ENCODE data around the gene EIF4EBP2.

Gene EIF4EBP2

GRCh38 chr10:70433581-70434280 is 29.8 kb downstream of the EIF4EBP2 start:
- no peak for DNase-seq

DNA sequence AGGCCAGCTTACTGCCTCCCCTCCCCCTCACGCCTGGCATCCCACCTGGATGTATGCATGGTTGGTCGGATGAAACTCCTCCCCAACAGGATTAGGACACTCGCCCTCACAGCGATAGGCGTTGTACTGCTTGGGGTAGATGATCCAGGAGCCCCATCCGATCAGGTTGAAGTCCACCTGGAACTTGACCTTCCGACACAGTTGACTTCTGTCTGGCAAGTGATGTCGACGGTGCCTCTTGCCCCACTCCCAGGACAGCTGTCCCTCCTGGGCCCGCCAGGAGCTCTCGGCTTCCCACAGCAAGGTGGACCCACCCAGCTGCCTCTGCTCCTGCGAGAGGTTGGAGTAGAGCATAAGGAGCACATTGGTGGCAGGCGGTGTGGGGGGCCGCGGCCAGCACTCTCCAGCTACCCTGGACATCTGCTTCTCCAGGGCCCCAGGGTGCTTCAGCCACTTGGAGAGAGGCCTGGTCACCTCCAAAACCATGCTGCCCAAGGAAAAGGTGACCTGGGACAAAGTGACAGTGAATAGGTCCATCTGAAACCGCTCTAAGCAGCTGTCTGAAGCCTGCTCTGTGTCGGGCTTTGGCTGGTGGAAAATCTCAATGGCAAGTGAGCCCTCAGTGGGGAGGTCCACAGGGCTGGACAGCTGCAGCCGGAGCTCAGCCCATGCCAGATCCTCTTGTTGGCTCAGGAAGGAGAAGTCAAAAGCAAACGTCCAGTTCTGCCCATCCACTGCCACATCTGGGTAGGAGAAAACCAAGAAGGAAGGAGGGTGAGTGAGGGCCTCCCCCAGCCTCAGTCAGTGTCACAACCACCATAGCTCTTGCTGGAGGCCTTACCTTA is 31.5 kb downstream of the EIF4EBP2 start:
- no peak for DNase-seq

- DNase-seq, result no peak
These were observed 33.8 kb downstream of the EIF4EBP2 start for GRCh38 chr10:70437721-70438120.

DNA sequence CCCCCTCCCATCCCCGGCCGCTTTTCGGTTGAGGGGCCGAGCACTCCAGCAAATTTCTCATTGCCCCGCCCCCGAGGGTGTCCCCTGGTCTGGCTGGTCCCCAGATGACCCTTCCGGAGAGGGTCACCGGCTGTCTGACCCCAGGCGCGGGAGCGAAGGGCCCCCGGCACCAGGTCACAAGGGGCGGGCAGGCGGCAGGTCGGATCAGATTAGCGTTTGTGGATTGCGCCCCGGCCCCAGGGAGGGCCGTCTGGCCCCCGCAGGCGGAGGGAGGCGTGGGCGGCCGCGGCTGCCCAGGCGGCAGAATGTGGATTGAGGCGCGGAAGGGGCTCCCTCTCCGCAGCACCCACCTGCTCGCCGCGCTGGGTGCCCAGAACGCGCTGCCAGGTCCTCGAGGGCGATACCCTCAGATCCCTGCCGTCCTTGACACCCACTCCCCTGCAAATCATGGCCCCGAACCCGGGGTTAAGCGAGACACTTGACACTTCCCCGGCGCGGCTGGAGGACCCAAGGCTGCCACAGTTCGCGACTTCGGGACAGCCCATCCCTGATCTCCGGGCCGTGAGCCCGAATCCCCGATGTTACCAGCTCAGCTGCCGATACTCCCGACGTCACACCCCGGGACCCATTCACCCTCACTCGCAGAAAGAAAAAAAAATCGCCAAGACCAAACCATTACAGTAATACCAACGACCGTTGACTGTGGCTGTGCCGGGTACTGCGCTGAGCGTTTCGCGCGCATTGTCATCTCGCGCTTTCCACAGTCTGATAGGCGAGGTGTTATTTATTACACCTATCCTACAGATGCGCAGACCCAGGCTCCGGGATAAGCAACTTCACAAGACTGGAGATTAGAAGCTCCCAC is 36.6 kb downstream of the EIF4EBP2 start:
- DNase-seq, result no peak

GRCh38 chr10:70441161-70441894 is 37.4 kb downstream of the EIF4EBP2 start, which contains the start of gene NODAL:
Gene NODAL, minus strand, starts transcription at chr10:70441681. Its CDS starts 14 bp downstream, at chr10:70441667.
- DNase-seq, result no peak

DNA sequence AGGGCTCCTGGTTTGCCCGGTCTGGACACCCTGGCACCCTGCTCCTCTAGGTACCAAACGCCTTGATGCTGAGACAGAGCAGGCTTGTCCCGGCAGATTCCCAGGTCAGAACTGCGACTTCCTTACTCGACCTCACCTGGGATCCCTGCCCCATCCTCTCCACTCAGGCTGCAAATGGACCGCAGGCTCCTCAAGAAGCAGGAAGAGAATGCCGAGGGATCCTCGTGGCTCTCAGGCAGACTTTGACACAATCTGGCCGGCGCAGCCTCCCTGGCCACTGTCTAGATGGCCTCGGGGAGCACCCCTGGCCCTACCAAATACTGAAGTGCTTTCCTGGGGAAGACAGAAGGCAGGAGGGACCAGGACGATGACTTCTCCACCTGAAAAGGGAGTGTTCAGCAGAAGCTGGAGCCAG is 38.0 kb downstream of the EIF4EBP2 start:
- no peak for DNase-seq

- DNase-seq, result no peak
These were observed 38.5 kb downstream of the EIF4EBP2 start for GRCh38 chr10:70442332-70442988.

GRCh38 chr10:70444744-70445143 is 40.8 kb downstream of the EIF4EBP2 start:
- no peak for DNase-seq

- no peak for DNase-seq
These were observed 42.0 kb downstream of the EIF4EBP2 start for GRCh38 chr10:70445718-70446657.

DNA sequence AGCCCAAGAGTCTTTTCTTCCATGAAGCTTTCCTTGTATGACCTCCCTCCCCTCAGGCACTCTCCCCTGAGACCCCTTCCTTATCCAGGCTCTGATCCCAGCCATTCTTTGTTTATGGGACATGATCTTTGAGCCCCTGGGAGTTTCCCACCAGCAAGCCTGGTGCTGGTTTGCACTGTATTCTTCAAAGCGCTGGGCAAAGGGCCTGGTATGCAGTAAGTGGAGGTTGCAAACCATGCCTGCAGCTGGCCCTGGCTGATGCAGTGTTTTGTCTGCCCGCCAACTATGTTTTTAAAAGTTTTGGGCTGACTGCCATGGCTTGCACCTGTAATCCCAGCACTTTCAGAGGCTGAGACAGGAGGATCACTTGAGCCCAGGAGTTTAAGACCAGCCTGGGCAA is 44.3 kb downstream of the EIF4EBP2 start:
- no peak for DNase-seq

- DNase-seq, result no peak
These were observed 51.3 kb downstream of the EIF4EBP2 start for GRCh38 chr10:70455213-70455630.

DNA sequence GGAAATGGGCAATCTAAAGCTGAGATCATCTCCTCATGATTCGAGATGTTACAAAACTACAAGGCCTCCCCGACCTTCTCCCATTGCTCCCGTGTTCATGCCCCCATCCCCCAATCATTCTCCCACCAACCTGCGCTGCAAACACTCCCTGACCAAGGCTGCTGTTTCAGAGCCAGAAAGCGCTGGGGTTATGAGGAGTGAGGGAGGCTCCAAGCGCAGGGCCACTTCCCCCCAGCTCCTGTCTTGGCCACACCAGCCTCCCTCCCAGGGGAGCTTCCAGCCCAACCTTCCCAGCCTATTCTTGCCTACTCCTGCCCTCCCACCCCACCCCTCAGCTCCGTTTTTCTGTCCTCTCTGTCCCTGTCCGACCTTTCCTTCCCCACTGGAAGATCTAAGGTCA is 52.2 kb downstream of the EIF4EBP2 start:
- DNase-seq, result no peak

DNA sequence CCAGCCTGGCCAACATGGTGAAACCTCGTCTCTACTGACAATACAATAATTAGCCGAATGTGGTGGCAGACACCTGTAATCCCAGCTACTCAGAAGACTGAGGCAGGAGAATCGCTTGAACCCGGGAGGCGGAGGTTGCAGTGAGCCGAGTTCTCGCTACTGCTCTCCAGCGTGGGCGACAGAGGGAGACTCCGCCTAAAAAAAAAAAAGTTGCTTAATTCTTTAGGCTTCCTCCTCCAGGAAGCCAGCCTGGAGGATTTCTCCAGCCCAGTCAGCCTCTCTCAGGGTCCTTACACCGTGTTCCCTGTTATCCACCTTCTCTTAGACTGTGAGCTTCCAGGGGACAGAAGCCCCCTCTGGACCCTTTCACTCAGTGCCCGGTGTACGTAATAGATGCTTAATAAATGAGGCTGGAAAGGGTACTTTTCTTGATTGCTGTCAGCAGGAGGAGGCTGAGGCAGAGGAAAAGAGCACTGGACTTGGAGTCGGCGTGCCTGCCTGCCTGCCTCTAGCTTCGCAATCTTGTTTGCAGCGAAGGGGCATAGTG is 53.9 kb downstream of the EIF4EBP2 start:
- no peak for DNase-seq

DNA sequence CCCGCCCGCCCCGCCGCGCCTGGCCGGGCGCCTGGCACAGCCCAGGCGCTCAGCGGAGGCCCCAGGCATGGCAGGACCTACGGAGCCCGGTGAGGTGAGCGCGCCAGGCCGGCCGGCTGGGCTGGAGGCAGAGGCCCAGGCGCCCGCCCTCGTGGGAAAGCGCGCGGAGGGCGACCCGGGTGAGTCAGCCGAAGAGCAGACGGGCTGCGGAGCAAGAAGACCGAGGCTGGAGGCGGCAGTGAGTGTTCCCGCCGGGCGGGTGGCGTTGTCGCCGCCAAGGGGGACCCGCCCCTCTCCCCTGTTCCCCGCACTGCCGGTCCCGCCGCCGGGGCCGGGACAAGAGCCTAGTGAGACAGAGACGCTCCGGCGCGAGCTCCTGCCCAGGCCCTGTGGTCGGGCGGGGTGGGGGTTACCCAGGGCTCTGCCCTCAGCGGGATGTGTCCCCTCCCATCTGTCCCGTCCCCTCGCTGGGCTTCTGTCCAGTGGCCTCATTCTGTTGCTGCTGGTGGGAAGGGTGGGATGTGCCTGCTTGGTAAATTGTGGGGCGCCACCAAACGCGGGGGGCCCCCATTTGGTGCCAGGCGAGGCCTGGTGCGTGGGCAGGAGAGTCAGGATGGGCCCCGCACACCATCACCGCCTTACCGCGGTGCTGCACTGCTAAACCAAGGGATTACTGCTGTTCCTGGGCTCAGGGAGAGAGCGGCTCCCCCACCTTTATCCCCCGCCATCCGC is 54.5 kb downstream of the EIF4EBP2 start:
- no peak for DNase-seq

GRCh38 chr10:70459061-70459773 is 55.3 kb downstream of the EIF4EBP2 start:
- DNase-seq, result no peak

DNA sequence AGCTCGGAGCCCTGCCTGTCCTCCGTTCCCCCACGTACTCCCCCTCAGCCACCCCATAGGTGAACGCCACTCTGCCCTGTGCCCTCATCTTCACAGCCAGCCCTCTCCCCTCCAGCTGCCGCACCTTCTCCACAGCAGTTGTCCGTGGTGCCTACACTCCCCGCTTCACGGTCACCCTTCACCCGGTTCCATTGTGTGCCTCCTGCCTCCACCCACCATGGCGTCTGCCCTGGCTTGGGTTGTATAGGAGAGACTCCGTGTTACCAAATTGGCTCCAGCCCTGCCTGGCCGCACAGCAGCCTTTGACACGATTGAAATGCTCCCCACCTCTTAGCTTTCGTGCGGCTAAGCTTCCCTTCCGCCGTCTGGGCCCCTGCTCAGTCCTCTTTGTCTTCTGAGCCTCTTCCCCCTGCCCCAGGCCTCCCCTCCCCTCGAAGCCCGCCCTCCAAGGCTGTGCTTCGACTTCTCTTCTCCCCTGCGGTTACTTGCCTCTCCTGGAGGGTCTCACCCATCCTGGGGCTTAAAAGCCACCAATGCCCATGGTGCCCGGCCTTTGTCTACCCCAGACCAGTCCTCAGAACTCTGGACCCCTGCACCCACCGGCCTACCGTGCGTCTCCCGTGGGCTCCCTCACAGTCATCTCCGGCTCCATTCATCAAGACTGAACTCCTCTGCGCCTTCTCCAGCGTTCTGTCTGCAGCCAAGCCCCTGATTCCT is 56.0 kb downstream of the EIF4EBP2 start:
- DNase-seq, result no peak

DNA sequence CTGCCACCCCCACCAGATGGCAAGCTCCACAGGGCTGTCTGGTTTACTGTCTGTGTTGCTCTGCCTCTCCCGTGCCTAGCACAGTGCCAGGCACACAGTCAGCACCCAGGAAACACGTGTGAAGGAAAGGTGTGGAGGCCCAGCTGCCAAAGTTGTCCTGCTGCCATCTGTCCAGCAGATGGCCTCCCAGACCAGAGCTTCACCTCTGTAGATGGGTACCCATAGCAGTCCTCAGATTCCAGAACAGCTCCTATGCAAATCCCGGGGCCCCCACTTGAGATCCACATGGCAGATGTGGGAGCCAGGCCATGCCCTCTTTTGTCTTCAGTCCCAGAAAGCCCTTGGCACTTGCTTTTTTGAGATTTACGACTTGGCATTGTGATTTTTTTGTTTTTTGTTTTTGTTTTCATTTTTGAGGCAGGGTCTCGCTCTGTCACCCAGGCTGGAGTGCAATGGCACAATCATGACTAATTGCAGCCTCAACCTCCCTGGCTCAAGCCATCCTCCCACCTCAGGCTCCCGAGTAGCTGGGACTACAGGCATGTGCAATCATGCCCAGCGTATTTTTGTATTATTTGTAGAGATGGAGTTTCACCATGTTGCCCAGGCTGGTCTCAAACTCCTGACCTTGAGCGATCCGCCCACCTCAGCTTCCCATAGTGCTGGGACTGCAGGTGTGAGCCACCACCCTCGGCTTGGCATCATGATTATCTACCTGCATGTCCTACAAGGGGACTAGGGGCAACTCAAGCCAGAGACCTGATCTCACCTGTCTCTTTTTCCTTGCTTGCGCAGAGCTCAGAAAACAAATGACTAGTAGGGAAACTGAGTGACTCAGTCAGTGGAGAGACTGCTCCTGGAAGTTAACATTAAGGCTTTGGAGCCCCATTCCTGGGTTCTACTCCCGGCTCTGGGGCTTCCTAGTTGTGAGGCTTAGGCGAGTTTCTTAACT is 57.7 kb downstream of the EIF4EBP2 start:
- no peak for DNase-seq
